Limb (tissue), 2 donors: ENCODE results near the gene FXYD7.
"Not testable (repeated sequence)": the region's sequence is repeated elsewhere in the genome, so short reads cannot be mapped to it uniquely, and the experiment has no call there.

Experiments used
- DNase-seq, 2 donors: peaks; one replicate each; pipeline ENCODE4 v3.0.0-alpha.2; 2016; ENCODE audit errors: extremely low spot score in 2 of 2

Gene FXYD7, protein sequence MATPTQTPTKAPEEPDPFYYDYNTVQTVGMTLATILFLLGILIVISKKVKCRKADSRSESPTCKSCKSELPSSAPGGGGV

DNA sequence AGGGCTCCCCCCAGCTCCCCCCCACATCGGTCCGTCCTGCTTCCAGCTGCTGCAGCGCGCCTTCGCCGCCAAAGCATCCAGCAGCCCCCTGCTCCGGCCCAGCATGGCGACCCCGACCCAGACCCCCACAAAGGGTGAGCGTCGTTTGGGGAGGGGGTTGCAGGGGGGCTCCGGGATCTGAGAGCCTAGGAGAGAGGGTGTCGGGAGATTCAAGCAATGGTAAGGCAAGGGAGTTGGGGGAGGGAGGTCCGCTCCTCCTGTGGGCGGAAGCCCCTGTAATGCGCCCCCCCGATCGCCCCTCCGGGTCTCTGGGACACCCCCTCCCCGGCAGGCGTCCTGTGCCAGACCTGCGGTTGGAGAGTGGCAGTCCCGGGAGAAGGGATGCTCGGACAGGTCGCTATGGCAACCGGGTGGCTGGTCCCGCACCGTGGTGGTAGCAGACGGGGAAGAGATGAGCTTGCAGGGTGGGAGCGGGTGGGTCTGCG, at the start of gene FXYD7:
TSS of gene FXYD7 (plus strand) at position 25 of the 485 bp plus-strand sequence. CDS start at position 104, 79 bp downstream.
- DNase-seq, result peak in 1 of 2 donors; percentile 74

DNA sequence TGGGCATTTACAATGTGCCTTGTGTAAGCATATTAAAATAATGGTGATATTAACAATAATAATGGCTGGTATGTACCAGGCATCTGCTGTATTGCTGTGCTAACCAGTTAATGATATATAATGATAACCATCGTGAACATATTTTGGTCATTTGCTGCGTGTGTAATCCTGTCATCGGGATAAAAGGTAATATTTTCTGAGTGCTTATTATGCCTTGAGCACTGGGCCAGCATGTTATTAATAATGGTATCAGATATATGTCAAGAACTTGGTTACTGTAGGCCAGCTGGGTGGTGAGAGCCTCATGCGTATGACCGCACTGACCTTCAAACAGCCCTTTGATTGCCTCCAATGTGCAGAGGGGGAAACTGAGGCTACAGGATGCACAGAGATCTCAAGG, 49.6 kb upstream of the FXYD7 start:
- no peak for DNase-seq

GRCh38 chr19:35093941-35094647, 49.0 kb upstream of the FXYD7 start:
- no peak for DNase-seq

DNA sequence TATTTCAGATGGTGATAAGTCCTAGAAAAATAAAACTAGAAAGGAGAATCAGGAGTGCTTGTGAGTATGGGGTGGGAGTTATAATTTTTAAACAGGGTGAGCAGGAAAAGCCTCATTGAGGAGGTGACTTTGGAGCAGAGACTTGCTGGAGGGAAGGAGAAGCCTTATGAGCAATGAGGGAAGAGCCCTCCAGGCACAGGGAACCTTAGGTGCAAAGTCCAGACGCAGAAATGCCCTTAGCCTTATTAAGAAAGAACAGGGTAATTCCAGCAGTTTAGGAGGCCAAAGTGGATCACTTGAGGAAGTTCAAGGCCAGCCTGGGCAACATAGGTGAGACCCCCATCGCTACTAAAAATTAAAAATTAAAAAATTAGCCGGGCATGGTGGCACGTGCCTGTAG, 48.4 kb upstream of the FXYD7 start:
- DNase-seq, result no peak

- no peak for DNase-seq
Observed at GRCh38 chr19:35095667-35096368, 47.2 kb upstream of the FXYD7 start.

DNA sequence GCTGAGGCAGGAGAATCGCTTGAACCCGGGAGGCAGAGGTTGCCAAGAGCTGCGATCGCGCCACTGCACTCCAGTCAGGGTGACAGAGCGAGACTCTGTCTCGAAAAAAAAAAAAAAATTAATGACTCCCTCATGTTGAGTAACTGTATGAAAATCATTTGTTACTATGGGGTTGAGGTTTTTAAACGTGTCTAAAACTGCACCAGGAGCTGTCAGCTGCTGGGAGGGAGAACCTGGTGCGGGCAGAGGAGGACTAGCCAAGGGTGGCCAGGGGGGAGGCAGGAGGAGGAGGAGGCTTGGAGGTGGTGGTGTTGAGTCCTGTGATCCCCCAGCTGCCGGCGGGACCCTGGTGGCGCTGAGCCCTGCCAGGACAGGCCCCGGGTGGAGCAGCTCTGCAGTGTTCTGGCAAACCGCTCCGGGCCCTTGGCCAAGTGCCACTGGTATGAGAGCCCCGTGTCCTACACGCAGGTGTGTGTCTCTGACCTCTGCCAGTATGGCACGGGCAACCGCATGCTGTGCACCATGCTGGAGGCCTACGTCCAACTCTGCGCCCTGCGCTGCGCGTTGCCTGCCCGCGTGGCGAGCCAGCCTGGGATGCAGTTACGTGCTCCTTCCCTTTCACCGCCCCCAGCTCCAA, 44.5 kb upstream of the FXYD7 start:
- no peak for DNase-seq

DNA sequence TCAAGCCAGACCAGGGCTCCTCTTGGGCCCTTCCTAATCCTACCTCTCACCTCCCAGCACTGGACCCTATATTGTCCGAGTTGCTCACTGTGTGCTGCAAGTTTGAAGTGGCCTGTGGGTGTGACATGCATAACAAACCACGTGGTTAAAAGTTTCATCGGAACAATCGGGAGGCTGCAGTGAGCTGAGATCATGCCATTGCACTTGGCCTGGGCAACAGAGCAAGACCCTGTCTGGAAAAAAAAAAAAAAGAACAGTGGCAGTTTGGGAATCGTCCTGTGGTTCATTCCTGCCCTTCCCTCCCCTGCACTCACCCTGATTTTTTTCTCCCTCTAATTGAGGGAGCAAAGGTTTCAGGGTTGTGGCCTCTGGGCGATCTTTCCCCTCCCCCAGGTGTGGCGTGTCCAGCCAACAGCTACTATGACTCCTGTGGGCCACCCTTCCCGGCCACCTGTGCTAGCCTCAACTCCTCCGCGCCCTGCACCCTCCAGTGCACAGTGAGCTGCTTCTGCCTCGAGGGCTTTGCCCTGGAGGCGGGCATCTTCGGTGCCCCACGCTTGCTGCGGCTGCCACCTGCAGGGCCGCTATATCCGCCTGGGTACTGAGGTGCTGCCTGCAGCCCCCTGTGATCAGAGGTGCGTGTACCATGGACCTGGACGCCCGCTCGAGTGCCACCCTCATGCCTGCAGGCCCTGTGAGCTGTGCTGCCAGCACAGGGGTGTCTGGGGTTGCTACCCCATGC, 43.7 kb upstream of the FXYD7 start:
- no peak for DNase-seq

DNA sequence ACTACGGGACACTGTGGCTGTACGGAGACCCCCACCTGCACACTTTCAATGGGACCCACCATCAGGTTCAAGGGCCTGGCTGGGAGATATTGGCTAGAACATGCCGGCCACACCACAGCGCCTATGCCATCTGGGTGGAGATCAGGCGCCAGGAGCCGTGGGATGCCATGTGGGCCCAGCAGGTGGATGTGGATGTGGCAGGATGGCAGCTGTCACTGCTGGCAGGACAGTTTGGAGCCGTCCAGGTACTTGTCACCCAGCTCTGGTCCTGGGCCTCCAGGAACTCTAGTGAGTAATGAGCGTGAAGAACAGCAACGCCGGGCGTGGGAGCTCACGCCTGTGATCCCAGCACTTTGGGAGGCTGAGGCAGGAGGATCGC, 43.2 kb upstream of the FXYD7 start:
- no peak for DNase-seq

GRCh38 chr19:35100588-35101533, 42.2 kb upstream of the FXYD7 start:
- DNase-seq, result no peak

DNA sequence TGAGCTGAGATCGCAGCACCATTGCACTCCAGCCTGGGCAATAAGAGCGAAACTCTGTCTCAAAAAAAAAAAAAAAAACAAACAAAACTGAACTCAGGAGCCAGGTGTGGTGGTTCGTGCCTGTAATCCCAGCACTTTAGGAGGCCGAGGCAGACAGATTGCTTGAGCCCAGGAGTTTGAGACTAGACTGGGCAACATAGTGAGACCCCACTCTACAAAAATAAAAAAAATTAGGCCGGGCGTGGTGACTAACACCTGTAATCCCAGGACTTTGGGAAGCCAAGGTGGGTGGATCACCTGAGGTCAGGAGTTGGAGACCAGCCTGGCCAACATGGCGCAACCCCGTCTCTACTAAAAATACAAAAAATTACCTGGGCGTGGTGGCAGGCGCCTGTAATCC, 41.1 kb upstream of the FXYD7 start:
- not testable (repeated sequence) for DNase-seq

GRCh38 chr19:35103614-35104013, 39.4 kb upstream of the FXYD7 start:
- not testable (repeated sequence) for DNase-seq

DNA sequence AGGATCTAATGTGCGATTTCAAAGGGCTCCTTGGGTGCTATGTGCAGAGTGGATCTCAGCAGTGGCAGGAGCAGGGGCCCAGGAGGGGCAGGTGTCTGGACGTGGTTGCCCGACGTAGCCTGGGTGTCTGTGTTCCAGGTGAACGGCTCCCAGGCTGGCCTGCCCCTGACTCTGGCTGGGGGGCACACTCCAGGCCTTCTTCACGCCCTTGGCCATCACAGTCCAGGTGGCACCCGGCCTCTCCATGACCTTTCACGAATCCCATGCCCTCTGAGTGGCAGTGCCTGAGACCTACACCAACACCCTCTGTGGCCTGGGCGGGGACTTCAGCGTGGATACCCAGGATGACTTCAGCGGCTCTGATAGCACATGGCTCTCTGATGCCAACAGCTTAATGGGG, 38.7 kb upstream of the FXYD7 start:
- DNase-seq, result no peak

DNA sequence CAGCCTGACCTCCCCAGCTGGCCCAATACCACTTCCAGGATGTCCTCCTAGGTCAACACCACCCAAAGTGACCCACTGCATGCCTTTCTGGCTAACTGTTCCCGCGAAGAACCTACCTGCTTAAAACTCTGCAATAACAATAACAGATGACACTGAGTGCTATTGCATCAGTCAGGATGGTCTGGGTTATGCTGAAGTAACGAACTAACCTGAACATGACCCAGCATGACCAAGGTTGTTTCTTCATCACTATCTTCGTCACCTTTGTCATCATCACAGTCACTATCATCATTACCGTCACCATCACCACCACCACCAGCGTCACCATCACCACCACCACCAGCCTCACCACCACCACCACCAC, 38.0 kb upstream of the FXYD7 start:
- no peak for DNase-seq

DNA sequence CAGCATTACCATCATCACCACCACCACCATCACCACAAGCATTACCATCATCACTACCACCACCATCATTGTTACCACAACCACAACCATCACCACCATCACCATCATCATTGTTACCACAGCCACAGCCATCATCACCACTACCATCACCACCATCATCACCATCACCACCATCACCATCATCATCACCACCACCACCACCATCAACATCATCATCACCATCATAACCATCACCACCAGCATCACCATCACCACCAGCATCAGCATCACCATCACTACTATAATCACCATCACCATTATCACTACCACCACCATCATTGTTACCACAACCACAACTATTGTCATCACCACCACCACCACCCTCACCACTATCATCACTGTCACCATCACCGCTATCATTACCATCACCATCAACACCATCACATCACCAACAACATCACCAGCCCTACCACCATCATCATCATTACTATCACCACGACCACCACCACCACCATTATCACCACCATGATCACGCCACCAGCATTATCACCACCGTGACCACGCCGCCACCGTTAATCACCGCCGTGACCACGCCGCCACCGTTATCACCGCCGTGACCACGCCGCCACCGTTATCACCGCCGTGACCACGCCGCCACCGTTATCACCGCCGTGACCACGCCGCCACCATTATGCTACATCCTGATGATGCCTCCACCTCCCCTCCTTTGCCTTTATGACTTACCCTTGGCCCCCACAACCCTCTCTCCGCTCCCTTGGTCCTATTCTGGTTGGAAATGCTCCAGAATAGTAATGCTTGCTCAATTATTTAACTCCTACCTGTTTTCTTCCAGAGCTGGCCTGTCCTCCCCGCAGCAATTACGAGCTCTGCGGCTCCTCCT, 37.4 kb upstream of the FXYD7 start:
- no peak for DNase-seq

GRCh38 chr19:35106291-35106583, 36.8 kb upstream of the FXYD7 start:
- DNase-seq, result no peak

DNA sequence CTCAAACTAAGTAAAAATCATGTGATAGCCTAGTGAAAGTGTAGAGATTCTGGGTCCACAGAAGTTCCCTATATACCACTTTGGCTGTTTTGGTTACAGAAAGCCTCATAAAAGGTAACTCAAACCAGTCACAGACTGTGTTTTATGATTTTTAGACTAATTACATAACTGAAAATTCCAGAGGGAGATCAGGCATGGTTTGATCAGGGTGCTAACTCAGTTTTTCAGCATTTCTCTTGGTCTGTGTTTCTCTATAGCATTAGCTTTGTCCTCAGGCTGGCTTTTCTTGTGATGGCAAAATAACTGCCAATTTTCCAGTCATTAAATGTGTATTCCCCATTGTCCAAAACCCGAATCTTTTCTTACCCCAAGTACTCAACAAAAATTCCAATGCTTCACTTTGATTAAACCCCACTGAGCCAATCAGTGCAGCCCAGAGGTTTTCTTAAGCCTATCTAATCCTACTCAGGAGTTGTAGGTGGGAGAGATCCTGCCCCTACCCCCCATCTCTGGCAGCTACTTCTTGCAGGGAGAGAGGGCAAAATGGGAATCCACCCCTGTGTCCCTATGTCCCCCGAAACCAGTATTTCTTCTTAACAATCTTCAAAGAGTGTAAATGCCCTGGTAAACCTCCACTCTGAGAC, 36.0 kb upstream of the FXYD7 start:
- DNase-seq, result no peak

DNA sequence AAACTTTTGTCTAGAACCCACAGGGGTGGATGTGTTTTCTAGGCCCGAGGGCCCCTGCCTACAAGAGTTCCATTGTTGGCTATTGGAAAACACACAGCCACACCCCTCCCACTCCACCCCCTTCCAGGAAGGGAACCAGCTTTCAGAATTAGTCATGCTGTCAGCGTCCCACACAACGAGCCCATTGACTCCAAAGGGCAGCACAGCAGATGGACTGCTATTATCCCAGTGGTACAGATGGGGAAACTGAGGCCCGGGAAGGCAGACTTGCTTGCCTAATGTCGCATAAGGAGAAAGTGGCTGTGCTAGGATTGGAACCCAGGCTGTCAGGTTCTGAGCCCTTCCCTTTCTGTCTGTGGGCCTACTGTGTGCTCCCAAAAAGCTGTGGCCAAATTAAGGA, 35.5 kb upstream of the FXYD7 start:
- DNase-seq, result no peak

- DNase-seq, result no peak
Observed at GRCh38 chr19:35108730-35109129, 34.3 kb upstream of the FXYD7 start.

- DNase-seq, result no peak
Observed at GRCh38 chr19:35109395-35110112, 33.5 kb upstream of the FXYD7 start.
